ENCODE results near the gene TNNI3. TPM values are rescaled to one million over a fixed set of nuclear protein-coding genes. Genes with fewer than 3 reads are reported as not detected.

TNNI3 gene
- total and polyA plus RNA-seq, 9 of the 15 experiments (the other 6 are each of a cell fraction or from before 2014, with no cell fraction given), result 4.7 to 158 (median 42.0) TPM

DNA sequence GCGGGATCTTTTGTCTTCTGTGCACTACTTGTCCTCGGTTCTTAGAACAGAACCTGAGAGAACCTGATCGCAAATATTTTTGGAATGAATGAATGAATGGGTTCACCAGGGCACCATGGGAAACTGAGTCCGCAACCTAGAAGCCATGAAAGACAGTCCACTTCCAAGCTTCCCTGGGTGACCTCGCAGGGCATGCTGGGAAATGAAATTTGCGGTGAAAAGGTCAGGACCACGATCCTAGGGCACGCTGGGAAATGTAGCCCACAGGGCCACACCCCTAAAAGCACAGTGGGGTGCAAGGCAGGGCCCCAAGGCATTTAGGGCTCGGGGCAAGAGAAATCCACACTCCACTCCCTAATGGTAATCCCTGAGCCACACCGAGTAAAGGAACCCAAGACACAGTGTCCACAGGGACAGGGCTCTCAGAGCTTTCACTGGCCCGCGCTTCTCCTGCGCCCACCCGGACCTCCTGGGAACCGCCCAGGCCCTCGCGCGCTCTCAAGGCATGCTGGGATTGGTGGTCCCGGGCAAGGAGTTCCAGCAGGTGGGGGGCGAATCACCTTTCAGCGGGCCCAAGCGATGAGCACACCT is 39.0 kb downstream of the TNNI3 start (continued):
- TF ChIP-seq, protein P1, sequence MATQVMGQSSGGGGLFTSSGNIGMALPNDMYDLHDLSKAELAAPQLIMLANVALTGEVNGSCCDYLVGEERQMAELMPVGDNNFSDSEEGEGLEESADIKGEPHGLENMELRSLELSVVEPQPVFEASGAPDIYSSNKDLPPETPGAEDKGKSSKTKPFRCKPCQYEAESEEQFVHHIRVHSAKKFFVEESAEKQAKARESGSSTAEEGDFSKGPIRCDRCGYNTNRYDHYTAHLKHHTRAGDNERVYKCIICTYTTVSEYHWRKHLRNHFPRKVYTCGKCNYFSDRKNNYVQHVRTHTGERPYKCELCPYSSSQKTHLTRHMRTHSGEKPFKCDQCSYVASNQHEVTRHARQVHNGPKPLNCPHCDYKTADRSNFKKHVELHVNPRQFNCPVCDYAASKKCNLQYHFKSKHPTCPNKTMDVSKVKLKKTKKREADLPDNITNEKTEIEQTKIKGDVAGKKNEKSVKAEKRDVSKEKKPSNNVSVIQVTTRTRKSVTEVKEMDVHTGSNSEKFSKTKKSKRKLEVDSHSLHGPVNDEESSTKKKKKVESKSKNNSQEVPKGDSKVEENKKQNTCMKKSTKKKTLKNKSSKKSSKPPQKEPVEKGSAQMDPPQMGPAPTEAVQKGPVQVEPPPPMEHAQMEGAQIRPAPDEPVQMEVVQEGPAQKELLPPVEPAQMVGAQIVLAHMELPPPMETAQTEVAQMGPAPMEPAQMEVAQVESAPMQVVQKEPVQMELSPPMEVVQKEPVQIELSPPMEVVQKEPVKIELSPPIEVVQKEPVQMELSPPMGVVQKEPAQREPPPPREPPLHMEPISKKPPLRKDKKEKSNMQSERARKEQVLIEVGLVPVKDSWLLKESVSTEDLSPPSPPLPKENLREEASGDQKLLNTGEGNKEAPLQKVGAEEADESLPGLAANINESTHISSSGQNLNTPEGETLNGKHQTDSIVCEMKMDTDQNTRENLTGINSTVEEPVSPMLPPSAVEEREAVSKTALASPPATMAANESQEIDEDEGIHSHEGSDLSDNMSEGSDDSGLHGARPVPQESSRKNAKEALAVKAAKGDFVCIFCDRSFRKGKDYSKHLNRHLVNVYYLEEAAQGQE (IDR thresholded peaks at IDR 0.05; ENCODE audit: borderline replicate concordance), result no peak
- TF ChIP-seq, protein P1 (CRISPR knock-in tag; IDR thresholded peaks at IDR 0.05; ENCODE audit: low read depth), result no peak
- TF ChIP-seq, protein P2, sequence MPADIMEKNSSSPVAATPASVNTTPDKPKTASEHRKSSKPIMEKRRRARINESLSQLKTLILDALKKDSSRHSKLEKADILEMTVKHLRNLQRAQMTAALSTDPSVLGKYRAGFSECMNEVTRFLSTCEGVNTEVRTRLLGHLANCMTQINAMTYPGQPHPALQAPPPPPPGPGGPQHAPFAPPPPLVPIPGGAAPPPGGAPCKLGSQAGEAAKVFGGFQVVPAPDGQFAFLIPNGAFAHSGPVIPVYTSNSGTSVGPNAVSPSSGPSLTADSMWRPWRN (IDR thresholded peaks at IDR 0.05; ENCODE audit: low read depth), result no peak
- no peak for TF ChIP-seq NFATC3 (IDR thresholded peaks at IDR 0.05)
- no peak for TF ChIP-seq ZNF695 (CRISPR knock-in tag; IDR thresholded peaks at IDR 0.05)
- no peak for TF ChIP-seq ZFX (CRISPR knock-in tag; IDR thresholded peaks at IDR 0.05)
- TF ChIP-seq, protein P3, sequence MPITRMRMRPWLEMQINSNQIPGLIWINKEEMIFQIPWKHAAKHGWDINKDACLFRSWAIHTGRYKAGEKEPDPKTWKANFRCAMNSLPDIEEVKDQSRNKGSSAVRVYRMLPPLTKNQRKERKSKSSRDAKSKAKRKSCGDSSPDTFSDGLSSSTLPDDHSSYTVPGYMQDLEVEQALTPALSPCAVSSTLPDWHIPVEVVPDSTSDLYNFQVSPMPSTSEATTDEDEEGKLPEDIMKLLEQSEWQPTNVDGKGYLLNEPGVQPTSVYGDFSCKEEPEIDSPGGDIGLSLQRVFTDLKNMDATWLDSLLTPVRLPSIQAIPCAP (CRISPR knock-in tag; IDR thresholded peaks at IDR 0.05; ENCODE audit: borderline replicate concordance), result no peak
- TF ChIP-seq, protein P4, sequence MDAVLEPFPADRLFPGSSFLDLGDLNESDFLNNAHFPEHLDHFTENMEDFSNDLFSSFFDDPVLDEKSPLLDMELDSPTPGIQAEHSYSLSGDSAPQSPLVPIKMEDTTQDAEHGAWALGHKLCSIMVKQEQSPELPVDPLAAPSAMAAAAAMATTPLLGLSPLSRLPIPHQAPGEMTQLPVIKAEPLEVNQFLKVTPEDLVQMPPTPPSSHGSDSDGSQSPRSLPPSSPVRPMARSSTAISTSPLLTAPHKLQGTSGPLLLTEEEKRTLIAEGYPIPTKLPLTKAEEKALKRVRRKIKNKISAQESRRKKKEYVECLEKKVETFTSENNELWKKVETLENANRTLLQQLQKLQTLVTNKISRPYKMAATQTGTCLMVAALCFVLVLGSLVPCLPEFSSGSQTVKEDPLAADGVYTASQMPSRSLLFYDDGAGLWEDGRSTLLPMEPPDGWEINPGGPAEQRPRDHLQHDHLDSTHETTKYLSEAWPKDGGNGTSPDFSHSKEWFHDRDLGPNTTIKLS (IDR thresholded peaks at IDR 0.05; ENCODE audit: borderline replicate concordance, low read depth), result no peak
- no peak for TF ChIP-seq ZNF184 (CRISPR knock-in tag; IDR thresholded peaks at IDR 0.05)
- peak; percentile 56; the same call in 1 of the 2 replicates for TF ChIP-seq LCOR (CRISPR knock-in tag; IDR thresholded peaks at IDR 0.05)
- TF ChIP-seq NR2F6 (CRISPR knock-in tag; IDR thresholded peaks at IDR 0.05), result no peak
- no peak for TF ChIP-seq ETV5 (CRISPR knock-in tag; IDR thresholded peaks at IDR 0.05; ENCODE audit: low read depth)
